Measurements from ENCODE around the gene NCBP1.
"Not testable (repeated sequence)": the region's sequence is repeated elsewhere in the genome, so short reads cannot be mapped to it uniquely, and the experiment has no call there.

Gene NCBP1

GRCh38 chr9:97632985-97633858 lies at the start of gene NCBP1, which contains the start of gene TSTD2:
Gene NCBP1, plus strand, starts transcription at chr9:97633821. Its CDS starts 61 bp downstream, at chr9:97633882.
Gene TSTD2, minus strand, starts transcription at chr9:97633368. Its CDS starts 5,806 bp downstream, at chr9:97627562.
- peak; percentile 98 for DNase-seq

GRCh38 chr9:97584778-97585177 lies 48.8 kb upstream of the NCBP1 start:
- not testable (repeated sequence) for DNase-seq

- not testable (repeated sequence) for DNase-seq
Measured at GRCh38 chr9:97586909-97587308, 46.7 kb upstream of the NCBP1 start.

GRCh38 chr9:97591535-97591934 lies 42.1 kb upstream of the NCBP1 start:
- no peak for DNase-seq

GRCh38 chr9:97592126-97592525 lies 41.5 kb upstream of the NCBP1 start:
- no peak for DNase-seq

- peak; percentile 41 for DNase-seq
Measured at GRCh38 chr9:97593960-97594359, 39.7 kb upstream of the NCBP1 start.

- DNase-seq: peak; percentile 70
Measured at GRCh38 chr9:97594381-97594921, 39.2 kb upstream of the NCBP1 start.

- no peak for DNase-seq
Measured at GRCh38 chr9:97596906-97597305, 36.7 kb upstream of the NCBP1 start.

- DNase-seq: peak; percentile 73
Measured at GRCh38 chr9:97598461-97599288, 34.9 kb upstream of the NCBP1 start.

- DNase-seq: no peak
Measured at GRCh38 chr9:97599314-97599846, 34.2 kb upstream of the NCBP1 start.

GRCh38 chr9:97600531-97601227 lies 32.9 kb upstream of the NCBP1 start:
- no peak for DNase-seq

GRCh38 chr9:97601228-97601898 lies 32.3 kb upstream of the NCBP1 start:
- no peak for DNase-seq

GRCh38 chr9:97602430-97602829 lies 31.2 kb upstream of the NCBP1 start:
- DNase-seq: no peak

GRCh38 chr9:97604901-97605645 lies 28.5 kb upstream of the NCBP1 start:
- DNase-seq: no peak

- DNase-seq: peak; percentile 52
Measured at GRCh38 chr9:97615439-97616072, 18.1 kb upstream of the NCBP1 start.

GRCh38 chr9:97617939-97618416 lies 15.6 kb upstream of the NCBP1 start:
- no peak for DNase-seq

GRCh38 chr9:97620063-97620462 lies 13.6 kb upstream of the NCBP1 start:
- DNase-seq: not testable (repeated sequence)

- not testable (repeated sequence) for DNase-seq
Measured at GRCh38 chr9:97622483-97622882, 11.1 kb upstream of the NCBP1 start.

- no peak for DNase-seq
Measured at GRCh38 chr9:97623946-97624345, 9.7 kb upstream of the NCBP1 start.

- DNase-seq: no peak
Measured at GRCh38 chr9:97625620-97626019, 8.0 kb upstream of the NCBP1 start.
